ENCODE data around the gene HECA. TPM values are rescaled to one million over a fixed set of nuclear protein-coding genes. Genes with fewer than 3 reads are reported as not detected.
"Not testable (repeated sequence)": the region's sequence is repeated elsewhere in the genome, so short reads cannot be mapped to it uniquely, and the experiment has no call there.

HECA gene
- total RNA-seq, 2 donors from 2014 or later = 18.0 to 41.1 TPM

DNA sequence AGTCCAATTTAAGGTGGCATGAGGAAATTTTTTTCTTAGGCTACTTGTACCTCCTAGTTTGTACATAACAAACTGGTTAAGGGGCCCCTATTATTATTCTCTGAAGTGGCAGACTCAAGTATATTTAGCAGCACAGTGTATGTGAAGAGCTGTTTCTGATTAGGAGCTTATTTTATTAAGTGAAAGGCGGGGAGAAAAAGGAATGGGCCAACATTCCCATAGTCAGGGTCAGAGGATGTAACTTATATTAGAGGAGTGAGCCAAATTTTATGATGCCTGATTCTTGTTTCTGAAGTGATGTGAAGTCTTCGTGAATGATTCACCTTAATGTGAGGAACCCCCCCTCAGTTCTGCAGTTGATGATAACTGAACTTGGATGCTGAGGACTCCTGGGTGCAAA lies 2.8 kb downstream of the HECA start:
- DNase-seq = no peak
- no peaks in the 10 kb centered on the region for H3K27me3 ChIP-seq
- no peak overlapping the region for H3K27ac ChIP-seq
- no peak overlapping the region for H3K4me3 ChIP-seq
- no peaks in the 10 kb centered on the region for H3K9me3 ChIP-seq
- TF ChIP-seq, protein P1, sequence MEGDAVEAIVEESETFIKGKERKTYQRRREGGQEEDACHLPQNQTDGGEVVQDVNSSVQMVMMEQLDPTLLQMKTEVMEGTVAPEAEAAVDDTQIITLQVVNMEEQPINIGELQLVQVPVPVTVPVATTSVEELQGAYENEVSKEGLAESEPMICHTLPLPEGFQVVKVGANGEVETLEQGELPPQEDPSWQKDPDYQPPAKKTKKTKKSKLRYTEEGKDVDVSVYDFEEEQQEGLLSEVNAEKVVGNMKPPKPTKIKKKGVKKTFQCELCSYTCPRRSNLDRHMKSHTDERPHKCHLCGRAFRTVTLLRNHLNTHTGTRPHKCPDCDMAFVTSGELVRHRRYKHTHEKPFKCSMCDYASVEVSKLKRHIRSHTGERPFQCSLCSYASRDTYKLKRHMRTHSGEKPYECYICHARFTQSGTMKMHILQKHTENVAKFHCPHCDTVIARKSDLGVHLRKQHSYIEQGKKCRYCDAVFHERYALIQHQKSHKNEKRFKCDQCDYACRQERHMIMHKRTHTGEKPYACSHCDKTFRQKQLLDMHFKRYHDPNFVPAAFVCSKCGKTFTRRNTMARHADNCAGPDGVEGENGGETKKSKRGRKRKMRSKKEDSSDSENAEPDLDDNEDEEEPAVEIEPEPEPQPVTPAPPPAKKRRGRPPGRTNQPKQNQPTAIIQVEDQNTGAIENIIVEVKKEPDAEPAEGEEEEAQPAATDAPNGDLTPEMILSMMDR (IDR thresholded peaks at IDR 0.05) = no peak
- no peaks in the 10 kb centered on the region for H3K36me3 ChIP-seq
- H3K4me1 ChIP-seq = no peaks in the 10 kb centered on the region
- intact Hi-C loops (cut with DNase I) = no loop called here
- peak overlapping the region in 1 of 2 donors; percentile 26 for H3K9ac ChIP-seq (ENCODE audit: low read depth in 2 of 2, low read length in 2 of 2)

GRCh38 chr6:139140854-139141253 lies 6.0 kb downstream of the HECA start:
- H3K9me3 ChIP-seq; DNase-seq; intact Hi-C loops (cut with DNase I); H3K27me3 ChIP-seq; H3K4me3 ChIP-seq; H3K9ac ChIP-seq (ENCODE audit: low read depth in 2 of 2, low read length in 2 of 2); H3K36me3 ChIP-seq; H3K27ac ChIP-seq; H3K4me1 ChIP-seq: not testable (repeated sequence)

GRCh38 chr6:139142262-139142661 lies 7.4 kb downstream of the HECA start:
- Histone ChIP-seq H3K9me3 (no peaks in the 10 kb centered on the region), H3K36me3 (no peaks in the 10 kb centered on the region), H3K4me1 (no peaks in the 10 kb centered on the region), H3K27ac (no peak overlapping the region), H3K4me3 (no peak overlapping the region), H3K27me3 (no peaks in the 10 kb centered on the region), H3K9ac (ENCODE audit: low read depth in 2 of 2, low read length in 2 of 2) (no peak overlapping the region)
- DNase-seq = no peak
- TF ChIP-seq, protein P1 (IDR thresholded peaks at IDR 0.05) = no peak
- intact Hi-C loops (cut with DNase I) = no loop called here

GRCh38 chr6:139143111-139143510 lies 8.2 kb downstream of the HECA start:
- H3K36me3 ChIP-seq = no peaks in the 10 kb centered on the region
- H3K27ac ChIP-seq = no peak overlapping the region
- H3K27me3 ChIP-seq = no peaks in the 10 kb centered on the region
- H3K9me3 ChIP-seq = no peaks in the 10 kb centered on the region
- no peaks in the 10 kb centered on the region for H3K4me1 ChIP-seq
- no peak overlapping the region for H3K4me3 ChIP-seq
- DNase-seq = no peak
- intact Hi-C loops (cut with DNase I) = no loop called here
- H3K9ac ChIP-seq (ENCODE audit: low read depth in 2 of 2, low read length in 2 of 2) = no peak overlapping the region
- TF ChIP-seq, protein P1 (IDR thresholded peaks at IDR 0.05) = no peak

DNA sequence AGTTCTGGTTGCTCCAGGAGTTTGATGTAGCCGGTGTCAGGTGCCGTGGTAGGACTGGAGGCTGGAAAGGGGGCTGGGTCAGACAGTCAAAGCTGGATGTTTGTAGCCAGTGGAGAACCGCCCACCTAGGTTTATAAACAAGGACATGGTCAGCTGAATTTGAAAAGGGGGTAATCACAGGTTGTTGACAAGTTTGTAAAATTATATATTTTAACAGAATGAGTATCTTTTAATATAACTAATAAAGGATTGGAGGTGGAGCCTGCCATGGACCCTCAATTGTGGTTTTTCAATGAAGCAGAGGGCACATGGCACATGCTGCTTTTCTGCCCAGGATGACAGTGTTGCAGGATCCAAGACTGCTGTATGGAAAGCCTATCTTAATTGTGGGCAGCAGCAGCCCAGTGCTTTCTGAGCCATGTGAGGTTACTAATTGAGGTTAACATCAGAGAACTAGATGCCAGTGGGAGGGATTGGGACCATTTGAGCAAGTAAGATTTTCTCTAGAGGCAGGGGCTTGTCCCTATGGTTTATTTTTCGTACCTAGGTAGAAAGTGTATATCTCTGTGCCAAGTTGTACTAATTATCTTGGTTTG lies 9.7 kb downstream of the HECA start:
- Histone ChIP-seq H3K36me3 (no peaks in the 10 kb centered on the region), H3K9ac (ENCODE audit: low read depth in 2 of 2, low read length in 2 of 2) (no peak overlapping the region), H3K27ac (no peak overlapping the region), H3K27me3 (no peaks in the 10 kb centered on the region), H3K4me1 (peaks cover 4% of the 10 kb centered on the region), H3K9me3 (no peaks in the 10 kb centered on the region), H3K4me3 (no peak overlapping the region)
- DNase-seq = no peak
- TF ChIP-seq, protein P1 (IDR thresholded peaks at IDR 0.05) = no peak
- intact Hi-C loops (cut with DNase I) = no loop called here

DNA sequence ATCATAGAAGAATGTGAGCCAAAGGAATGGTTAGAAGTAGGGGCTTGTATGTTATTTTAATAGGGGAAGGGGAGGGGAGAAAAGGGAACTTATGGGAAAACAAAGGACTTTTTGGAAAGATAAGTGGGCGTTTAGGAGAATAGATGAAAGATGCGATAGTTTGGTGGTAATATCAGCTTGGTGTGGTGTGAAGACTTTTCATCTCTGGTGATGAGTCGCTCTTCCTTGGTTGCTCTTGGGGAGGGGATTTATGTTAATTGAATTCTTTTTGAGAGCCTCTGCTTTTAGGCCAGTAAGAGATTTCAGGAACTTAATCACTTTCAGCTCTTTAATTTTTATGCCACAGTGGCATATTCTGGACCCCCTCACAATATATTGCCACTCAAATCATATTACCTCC lies 10.8 kb downstream of the HECA start:
- TF ChIP-seq, protein P1 (IDR thresholded peaks at IDR 0.05) = no peak
- no peaks in the 10 kb centered on the region for H3K27me3 ChIP-seq
- H3K4me3 ChIP-seq = no peak overlapping the region
- H3K4me1 ChIP-seq = peaks cover 4% of the 10 kb centered on the region
- H3K9ac ChIP-seq (ENCODE audit: low read depth in 2 of 2, low read length in 2 of 2) = no peak overlapping the region
- no peak overlapping the region for H3K27ac ChIP-seq
- DNase-seq = no peak
- H3K36me3 ChIP-seq = no peaks in the 10 kb centered on the region
- intact Hi-C loops (cut with DNase I) = no loop called here
- H3K9me3 ChIP-seq = no peaks in the 10 kb centered on the region

Measured in colonic mucosa (tissue), 4 donors.